Right renal cortex interstitium (tissue), 3 donors: ENCODE results near the gene KIAA0930. TPM values are rescaled to one million over a fixed set of nuclear protein-coding genes. Genes with fewer than 3 reads are reported as not detected.

Experiments used
- DNase-seq, 3 donors: peaks; one replicate each; pipeline ENCODE4 v3.0.0-alpha.2; 2013; ENCODE audit warnings: low read depth in 3 of 3, low spot score in 2 of 3
- polyA plus RNA-seq, 3 donors: library from polyadenylated mRNA; unstranded; fragments of 120-200 nt; gene quantifications; one replicate each; pipeline ENCODE4 v1.2.1, GENCODE V29; 2013; ENCODE audit not compliant: insufficient read length in 3 of 3

KIAA0930 gene
- polyA plus RNA-seq, 3 donors = 16.8 to 17.8 (median 16.8) TPM

DNA sequence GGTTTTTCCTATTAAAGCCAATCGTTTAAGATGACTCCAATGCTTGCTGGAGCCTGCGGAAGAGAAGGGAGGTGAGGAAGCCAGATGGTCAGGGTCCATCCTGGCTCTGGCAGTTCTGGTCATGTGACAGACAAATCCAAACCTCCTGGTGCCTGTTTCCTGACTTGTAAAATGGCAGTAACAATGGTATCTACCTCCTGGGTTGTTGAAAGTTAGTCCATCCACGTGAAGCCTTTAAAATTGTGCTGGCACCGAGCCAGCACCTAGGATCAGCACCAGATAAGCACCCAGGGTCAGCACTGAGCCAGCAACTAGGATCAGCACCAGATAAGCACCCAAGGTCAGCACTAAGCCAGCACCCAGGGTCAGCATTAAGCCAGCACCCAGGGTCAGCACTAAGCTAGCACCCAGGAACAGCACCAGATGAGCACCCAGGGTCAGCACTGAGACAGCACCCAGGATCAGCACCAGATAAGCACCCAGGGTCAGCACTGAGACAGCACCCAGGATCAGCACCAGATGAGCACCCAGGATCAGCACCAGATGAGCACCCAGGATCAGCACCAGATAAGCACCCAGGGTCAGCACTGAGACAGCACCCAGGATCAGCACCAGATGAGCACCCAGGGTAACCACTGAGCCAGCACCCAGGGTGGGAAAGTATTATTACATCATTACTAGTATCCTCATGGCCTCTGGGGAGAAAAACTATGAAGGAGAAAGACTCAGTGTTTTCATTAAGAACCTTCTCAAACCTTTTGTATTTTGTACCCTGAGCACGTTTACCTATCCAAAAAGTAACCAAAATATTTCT lies 17.2 kb downstream of the KIAA0930 start:
- no peak for DNase-seq

DNA sequence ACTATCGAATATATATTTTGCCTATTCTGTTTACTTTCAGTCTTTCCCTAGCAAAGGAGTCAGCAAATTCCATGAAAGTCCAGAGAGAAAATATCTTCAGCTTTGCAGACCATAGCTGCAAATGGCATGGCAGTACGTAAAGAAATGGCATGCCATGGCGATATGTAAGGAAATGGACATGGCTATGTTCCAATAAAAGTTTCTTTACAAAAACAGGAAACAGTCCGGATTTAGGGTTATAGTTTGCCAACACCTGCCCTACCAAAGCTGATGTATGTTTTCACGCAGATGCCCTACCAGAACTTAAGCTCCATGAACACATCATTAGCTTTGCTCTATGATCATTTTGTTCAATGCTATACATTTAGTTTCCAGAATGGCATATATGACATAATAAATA lies 19.5 kb downstream of the KIAA0930 start:
- DNase-seq = no peak

DNA sequence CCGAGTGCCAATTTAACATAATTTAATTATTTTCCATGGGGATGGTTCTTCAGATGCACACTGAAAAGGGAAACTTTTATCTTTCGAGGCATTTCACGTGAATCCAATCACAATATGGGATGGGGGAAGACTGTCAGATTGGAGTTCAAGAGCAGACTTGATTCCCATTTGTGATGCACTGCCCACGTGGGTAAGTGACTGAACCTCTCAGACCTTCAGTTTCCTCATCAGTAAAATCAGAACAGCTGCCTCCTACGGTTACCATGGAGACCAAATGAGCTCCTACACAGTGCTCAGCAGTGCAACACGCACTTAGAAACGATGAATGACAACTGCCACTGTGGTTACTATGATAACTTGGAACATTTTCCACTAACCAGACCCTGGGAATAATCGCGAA lies 21.7 kb downstream of the KIAA0930 start:
- DNase-seq = no peak

DNA sequence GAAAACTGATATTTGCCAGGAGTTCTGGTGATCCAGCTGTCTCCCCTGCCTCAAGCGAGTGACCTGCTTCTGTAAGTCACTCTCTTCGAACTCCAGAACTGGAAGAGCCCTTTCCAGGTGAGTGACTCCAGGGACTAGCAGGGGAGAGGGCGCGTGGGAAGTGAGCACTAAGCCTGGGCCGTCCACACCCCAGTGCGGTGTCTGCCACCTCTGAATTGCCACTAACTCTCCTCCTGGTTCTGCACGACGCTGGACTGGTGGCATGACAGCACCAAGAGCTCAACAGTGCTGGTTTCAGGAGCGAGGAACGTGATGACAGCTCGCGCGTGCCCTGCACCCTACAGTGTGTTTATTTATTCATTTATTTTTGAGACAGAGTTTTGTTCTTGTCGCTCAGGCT lies 22.9 kb downstream of the KIAA0930 start:
- no peak for DNase-seq

DNA sequence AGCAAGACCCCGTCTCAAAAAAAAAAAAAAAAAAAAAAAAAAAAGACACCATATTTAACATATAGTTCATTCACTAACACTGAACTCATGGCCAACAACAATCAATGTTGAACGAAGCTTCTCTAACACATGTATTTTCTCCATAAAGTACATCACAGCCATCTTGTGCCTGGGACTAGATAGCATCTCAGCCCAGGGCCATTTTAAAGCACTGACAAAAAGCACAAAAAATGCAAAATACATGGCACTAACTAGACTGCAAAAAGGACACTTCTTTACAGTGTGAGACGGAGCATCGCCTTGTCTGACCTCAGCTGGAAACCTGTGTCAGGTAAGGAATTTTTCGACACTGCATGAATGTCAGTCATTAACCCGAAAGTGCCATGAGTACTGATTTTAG lies 23.3 kb downstream of the KIAA0930 start:
- DNase-seq = no peak

DNA sequence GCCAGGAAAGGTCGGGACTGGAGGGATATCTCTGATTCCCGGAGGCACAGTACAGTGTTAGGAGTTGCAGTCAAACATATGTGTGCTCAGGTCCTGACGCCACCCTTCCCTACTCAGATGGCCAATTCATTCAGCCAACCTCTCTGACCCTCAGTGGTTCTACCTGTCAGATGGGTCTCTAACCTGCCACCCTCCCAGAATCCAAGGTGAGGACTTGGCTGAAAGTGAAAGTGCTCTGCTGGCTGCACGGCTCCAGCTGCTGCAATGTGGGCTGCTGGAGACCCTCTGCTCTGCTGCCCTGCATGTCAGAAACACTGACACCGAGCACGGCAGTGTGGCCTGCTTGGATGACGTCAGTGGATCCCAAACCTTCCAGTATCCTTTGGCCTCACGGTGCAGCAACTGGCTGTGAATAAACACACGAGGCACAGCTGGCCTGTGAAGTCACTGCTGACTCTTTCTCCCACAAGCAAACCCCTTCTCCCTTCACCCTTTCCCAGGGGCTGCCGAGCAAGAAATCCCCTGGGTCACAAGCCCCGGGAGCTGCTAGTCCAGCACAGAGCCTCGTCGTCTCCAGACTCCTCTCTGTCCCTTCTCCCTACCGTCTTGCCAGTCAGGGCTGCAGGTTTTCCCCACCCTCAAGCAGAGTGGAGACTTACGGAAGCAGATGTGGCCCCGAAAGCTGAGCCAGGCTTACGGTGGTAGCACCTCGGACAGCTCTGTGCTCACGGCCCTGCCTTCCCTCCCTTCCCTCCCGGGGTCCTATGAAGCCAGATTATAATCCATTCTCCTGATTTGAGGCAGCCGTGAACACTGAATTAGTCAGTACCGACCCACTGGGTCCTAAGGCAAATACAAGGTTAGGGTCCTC lies 24.3 kb downstream of the KIAA0930 start:
- DNase-seq = no peak

DNA sequence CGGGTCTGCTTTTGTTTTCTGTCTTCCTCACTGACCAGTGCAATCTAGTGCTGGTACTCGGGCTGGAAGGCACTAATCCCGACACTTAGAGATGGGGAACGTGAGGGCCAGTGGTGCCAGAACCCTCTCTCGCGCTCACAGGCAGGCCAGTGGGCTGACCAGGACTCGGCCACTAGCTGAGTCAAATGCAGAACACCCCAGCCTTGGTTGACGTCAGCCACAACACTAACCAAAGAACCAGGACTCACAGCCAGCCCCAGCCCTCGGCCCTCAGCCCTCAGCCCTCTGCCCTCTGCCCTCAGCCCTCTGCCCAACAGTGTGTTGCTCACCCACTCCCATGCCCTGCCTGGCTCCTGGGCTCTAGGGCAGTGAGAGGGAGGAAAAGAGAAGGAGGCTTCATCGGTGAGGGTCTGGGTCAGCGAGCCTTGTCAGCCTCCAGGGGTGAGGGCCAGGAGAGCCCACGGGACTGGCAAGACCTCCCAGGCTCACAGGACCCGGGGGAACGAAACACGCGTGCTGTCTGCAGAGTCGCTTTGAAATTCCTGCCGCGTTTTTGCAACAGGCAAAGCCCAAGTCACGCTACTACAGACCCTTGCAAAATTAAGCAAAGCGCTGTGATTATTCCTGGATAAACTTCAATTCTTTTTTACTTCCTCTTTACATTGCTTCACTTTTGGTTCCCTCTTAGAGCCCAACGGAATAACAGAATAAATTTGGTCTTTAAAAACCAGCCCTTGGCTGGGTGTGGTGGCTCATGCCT lies 27.5 kb downstream of the KIAA0930 start:
- no peak for DNase-seq

DNA sequence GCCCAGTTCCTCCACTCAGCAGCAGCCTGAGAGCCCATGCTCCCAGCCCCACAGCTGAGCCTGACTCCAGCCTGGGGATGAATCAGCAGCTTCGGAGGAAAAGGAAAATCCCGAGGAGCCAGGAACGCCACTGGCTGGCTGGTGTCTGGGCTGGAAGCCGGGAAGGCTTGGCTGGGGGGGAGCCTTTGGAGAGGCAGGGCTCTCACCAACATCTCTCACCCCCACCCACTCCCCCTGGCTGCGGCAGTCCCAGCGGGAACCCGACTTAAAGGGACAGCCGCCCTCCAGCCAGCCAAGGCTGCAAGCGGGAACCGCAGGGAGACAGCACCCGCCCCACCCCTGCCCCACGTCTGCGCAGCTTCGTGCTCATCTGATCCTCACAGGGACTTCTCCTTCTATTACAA lies 28.4 kb downstream of the KIAA0930 start:
- no peak for DNase-seq

DNA sequence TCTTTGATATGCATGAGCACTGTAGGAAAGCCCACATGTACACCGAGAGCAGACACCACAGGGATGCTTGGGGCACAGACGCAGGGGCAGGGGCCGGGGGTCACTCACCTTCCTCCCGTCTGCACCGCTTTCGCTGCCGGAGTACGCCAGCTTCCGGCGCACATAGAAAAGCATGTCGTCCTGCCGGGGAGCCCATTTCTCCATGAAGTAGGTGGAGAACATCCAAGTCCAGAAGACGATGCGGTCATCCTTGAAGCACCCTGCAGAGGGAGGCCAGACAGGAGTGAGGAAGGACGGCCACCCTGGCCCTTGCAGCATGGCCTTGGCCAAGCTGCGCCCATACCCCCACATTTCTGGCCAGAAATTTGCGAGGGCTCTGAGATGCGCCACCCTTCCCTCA lies 28.8 kb downstream of the KIAA0930 start:
- no peak for DNase-seq

DNA sequence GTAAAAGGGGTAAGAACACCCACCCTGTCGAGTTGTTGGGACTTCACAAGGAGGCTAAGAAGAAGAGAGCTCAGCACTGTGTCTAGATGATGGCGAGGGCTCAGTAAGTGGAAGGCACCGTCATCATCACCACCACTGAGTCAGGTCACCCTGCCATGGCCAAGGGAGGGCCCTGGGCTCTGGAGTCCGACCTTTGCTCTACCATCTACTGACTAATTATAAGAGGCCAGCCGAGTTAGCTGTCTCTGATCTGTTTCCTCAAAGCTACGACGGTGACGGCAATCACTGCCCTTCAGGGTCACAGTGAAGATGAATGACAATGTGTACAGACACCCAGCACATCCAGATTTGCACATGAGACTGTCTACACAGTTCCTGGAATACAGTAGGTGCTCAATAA lies 29.3 kb downstream of the KIAA0930 start:
- DNase-seq = no peak

DNA sequence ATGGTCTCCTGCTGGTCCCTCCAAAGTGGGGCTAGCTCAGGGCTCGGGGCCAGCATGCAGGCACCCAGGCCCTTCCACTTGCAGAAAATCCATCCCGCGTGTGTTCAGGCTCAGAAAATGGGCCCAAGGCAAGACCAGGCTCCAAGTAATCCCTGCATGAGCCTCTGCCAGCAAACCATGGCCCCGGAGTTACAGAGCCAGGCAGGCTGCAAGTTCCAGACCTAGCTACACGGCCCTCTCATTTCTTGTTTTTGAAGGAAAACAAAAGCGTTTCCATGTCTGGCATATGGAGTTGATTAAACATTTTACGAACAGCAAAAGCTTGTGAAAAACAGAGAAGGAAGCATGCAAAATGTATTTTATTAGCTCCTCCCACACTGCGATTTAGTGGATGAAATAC lies 29.7 kb downstream of the KIAA0930 start:
- no peak for DNase-seq

DNA sequence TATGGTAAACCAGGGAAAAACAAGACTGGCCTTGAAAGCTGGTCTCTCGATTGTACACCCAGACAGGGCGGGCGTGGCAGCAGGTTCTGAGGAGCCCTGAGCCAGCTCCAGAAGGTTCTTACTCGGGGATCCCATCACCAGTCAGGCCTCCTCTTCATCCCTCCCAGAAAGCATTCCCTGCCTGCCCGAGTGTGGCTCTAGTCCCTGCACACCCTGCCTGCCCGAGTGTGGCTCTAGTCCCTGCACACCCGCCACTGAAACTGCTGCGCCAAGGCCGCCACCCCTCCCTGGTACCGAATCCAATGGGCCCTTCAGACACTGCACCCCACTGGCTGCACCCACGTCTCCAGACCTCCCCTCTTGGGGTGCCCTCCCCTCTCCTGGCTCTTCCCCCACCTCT lies 30.1 kb downstream of the KIAA0930 start:
- DNase-seq = no peak

DNA sequence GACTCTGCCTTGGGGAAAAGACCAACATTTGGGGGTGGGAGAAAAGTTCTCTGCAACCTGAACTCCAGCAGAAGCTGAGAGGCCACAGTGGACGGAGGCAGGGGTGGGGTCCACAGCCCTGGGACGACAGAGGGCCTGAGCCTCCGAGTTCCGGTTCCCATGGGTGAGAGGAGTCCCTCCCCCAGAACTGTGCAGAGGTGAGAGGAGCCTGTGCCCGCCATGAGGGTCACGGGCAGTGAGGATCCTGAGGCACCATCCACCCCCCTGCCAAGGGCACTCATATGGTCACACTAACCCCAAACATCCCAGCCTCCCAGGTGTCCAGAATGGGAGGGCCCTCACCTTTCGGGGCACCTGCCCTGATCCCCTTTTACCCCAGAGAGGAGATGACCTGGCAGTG lies 30.5 kb downstream of the KIAA0930 start:
- DNase-seq = no peak

DNA sequence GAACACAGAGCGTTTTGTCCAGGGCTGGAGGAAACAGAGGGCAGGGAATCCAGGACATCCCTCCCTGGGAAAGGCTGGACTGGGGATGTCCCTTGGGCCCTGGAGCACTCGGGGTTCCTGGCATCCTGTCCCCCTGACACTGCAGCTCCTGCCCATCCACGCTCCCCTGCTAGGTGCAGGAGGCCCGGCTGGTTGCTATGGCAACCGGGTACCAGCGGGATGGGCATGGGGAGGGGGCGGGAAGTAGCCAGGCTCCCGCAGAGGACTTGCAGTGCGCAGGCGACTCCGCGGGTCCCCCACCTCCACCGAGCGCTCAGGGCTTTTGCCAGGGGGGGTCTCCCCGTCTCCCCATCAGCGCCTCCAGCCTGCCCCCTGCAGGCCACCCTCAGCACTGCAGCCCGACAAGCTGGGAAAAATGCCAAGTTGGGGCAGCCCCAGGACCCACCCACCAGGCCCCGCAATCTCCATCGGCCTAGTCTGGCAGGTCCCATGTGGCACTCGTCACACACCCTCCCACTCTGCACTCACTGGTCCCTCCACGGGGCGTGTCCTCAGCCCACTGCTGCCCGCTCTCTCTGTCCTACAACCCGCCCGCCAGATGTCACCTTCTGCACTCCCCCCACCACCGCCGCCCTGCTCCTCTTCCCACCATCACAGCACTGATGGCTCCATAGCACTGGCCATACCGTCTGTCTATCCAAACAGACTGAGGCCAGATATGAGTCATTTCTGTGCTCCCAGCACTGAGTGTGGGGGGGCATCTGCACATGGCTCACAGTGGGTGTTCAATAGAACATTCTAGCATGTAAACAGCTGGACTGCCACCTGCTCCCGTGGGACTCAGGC lies 31.5 kb downstream of the KIAA0930 start:
- DNase-seq = no peak

DNA sequence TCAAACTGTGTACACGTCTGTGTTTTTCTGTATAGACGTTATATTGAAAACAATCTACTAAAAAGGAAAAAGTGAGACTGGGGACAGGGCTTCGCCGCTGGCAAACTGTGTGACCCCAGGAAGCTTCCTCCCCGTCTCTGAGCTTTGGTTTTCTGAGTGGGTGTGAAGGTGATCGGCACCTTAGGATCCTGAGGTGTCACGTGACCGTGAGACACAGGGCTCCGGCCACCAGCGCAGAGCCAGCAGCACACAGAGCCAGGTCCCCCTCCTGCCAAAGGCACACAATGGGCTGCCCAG lies 32.0 kb downstream of the KIAA0930 start:
- no peak for DNase-seq

DNA sequence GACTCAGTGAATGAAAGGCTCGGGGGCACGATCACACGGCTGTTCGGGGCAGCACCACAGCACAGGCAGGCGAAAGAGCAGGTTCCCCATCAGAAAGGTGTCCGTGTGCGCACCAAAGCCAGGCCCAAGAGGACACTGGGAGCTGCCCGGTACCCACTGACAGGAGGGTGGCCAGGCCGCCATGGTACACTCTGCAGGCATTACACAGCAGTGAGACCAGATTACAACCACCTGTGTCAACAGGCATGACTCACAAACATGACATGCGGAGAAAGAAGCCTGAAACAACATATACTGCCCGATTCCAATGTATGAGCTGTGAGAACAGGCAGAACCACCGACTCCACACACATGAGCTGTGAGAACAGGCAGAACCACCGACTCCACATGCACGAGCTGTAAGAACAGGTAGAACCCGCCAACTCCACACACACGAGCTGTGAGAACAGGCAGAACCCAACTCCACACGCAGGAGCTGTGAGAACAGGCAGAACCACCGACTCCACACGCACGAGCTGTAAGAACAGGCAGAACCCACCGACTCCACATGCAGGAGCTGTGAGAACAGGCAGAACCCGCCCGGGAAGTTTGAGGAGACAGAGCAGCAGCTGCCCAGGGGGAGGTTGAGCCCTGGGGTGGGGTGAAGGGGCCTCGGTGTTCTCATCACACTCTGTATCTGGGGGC lies 32.6 kb downstream of the KIAA0930 start:
- DNase-seq = no peak

DNA sequence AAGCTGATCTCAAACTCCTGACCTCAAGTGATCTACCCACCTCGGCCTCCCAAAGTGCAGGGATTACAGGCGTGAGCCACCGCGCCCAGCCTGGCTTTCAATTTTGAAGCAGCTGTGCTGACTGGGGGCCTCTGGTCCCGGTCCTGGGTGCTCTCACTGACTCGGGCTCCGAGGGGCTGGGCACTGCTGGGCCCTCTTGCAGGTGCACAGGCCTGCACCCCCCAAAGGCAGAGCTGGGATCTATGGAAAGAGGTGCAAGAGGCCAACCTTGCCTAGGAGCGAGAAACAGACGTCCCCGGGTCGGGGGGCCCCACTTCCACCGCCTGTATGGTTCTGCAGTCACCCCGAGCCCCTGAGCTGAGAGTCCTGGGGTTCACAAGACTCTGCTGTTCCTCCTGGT lies 33.2 kb downstream of the KIAA0930 start:
- no peak for DNase-seq

DNA sequence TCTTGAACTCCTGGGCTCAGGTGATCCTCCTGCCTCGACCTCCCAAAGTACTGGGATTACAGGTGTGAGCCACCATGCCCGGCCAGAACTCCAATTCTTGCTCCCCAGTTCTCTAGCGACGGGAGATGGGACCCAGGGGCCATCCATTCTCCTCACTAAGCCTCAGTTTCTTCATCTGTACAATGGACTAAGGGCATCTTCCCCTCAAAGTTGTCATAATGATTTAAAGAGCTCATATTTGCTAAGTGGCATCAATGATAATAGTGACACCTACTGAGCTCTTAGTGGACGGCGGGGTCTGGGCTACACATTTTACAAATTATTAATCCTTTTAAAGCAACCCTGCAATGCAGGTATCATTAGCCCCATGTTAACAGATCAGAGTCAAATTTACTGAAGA lies 34.5 kb downstream of the KIAA0930 start:
- no peak for DNase-seq

DNA sequence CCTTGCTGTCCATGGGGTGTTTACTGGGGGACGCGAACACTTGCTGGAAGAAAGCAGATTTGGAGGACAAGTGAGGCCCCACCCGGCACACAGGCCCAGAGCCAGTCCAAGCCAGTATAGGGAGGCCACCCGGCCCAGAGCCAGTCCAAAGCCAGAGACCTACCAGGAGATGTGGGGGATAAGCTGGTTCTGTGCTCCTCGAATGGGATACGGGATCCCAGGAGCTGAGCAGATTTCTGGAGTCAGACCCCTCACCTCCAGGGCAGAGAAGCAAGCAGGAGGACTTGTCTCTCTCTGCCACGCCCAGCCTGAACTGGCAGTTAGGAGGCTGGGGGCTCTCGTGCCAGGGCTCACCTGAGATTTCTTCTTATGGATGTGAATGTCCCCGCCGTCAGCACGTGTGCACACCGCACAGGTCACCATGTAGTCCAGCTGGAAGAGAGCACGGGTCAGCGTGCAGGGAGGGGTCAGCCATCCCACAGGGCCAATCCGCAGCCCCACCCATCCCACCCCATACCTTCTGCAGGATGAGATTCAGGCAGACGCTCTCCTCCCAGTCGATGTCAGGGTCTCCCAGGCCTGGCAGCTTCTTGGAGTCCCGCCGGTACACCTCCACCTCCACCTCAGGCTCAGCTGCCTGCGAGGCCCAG lies 35.3 kb downstream of the KIAA0930 start:
- no peak for DNase-seq

DNA sequence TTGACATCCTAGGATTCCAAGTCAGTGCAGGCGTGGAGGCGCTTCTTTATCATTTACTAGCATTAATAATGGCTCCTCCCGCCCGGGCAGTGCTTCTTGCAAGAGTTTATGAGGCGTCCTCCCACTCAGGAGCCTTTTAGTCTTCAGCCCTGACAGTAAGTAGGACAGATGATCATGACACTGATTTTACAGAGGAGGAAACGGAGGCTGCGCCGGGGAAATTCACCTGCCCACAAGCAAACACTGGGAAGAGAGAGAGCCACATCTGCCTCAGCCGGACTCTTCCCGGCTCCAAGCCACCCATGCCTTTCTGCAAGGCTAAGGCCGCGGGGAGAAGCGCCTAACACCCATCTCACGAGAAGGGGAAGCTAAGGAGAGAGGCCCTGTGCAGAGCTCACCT lies 35.9 kb downstream of the KIAA0930 start:
- no peak for DNase-seq
